DMS53 treated with DMSO at 0.1 percent for 48 hours (cell line): ENCODE measurements around the gene PPM1K.
A peak's percentile ranks its signal among the peaks of the same experiment; 100 is the strongest.

ENCODE experiments used
- DNase-seq: peaks from one replicate; lab custom pipeline; 2025; ENCODE audit not compliant: unreplicated experiment; lab: John Stamatoyannopoulos, UW

PPM1K gene

DNA sequence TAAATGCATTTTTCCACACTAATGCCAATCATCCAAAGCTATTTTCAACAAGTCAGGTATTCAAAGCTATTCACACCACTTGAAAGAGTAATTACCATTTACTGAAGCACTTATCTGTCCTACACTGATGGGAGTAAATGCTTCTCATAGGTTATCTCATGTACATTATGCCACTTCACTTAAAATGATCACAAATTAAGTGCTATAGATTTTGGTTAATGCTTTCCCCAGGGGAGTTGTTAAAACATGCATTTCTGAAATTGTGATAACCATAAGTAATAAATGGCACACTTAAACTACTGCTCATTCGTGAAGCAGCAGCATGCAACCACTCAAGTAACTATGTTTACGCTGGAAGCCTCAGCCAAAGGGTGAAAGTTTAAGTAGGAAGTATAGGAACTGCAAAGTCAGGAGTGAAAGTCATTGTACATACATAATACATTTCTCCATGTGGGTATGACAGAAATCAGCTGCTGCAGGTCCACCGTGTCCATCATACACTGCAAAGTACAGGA is 6.6 kb downstream of the PPM1K start:
- no peak for DNase-seq

- DNase-seq: no peak
Measured at GRCh38 chr4:88276952-88277710, 7.2 kb downstream of the PPM1K start.

DNA sequence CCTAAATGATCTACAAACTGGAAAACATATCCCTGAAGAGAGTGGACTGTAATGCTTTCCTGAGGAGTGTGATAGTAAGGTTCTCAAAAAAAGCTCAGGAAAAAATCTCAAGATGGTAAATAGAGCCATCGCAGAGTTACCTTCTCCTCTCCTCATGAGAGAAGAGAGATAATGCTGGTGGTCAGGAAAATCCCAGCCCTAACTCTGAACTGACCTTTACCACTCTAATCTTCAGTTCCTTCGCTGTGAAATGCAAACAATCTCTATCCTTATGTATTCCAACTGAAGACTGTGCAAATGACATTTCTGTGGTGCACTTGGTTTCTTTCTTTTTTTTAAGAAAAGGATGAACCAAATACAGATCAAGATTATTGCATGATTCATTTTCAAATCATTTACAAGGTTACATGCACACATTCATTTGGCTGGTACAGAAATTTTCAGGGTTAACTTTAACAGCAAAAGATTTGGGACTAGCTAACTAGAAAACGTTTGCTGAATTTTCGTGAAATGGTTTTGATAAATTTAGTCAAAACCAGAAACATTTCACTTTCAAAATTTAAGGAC is 8.3 kb downstream of the PPM1K start:
- no peak for DNase-seq

- no peak for DNase-seq
Measured at GRCh38 chr4:88275516-88275915, 8.8 kb downstream of the PPM1K start.

GRCh38 chr4:88268913-88269312 is 15.4 kb downstream of the PPM1K start:
- DNase-seq: no peak

GRCh38 chr4:88264336-88264735 is 20.0 kb downstream of the PPM1K start:
- no peak for DNase-seq

DNA sequence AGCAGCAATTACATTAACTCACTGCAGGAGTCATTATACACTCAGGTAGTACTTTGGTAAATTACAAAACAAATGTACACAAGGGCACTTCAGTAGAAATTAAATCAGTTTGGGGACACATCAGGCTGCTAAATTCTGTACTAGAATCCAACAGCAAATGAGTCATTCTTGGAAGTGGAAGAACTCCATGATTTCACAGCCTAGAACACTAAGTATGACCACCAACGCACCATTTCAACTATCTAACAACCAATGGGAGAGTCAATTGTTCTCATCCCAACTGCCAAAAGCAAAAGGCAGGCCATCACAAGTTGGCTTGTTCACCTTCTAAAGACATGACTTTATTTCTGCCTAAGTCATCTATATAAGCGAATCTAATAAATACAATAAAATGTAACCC is 26.6 kb downstream of the PPM1K start:
- no peak for DNase-seq

GRCh38 chr4:88255111-88255510 is 29.2 kb downstream of the PPM1K start:
- DNase-seq: no peak

DNA sequence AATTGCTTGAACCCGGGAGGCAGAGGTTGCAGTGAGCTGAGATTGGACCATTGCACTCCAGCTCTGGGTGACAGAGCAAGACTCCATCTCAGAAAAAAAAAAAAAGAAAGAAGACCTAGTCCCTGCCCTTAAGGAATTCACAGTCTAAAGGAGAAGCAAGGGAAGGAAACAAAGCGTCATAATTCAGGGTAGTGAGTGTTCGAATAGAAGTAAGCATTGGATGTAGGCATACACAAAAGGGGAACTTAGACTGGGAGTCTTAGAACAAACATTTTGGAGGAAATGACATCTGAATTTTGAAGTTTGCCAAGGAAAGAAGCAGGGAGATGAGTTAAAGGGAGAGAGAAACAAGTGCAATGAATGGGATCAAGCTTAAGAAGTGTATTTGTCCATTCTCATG is 32.4 kb downstream of the PPM1K start:
- DNase-seq: no peak

- no peak for DNase-seq
Measured at GRCh38 chr4:88247148-88247547, 37.2 kb downstream of the PPM1K start.

DNA sequence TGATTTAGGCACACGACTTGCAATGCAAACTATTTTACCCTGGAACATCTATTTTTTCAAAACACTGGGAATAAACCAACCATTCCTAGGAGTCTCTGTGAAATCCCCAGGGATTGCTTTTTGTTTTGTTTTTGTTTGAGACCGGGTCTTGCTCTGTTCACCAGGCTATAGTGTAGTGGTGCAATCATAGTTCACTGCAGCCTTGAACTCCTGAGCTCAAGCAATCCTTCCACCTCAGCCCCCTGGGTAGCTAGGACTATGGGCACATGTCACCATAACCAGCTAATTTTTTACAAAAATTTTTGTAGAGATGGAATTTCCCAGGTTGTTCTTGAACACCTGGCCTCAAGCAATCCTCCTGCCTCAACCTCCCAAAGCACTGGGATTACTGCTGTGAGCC is 37.8 kb downstream of the PPM1K start:
- DNase-seq: no peak

DNA sequence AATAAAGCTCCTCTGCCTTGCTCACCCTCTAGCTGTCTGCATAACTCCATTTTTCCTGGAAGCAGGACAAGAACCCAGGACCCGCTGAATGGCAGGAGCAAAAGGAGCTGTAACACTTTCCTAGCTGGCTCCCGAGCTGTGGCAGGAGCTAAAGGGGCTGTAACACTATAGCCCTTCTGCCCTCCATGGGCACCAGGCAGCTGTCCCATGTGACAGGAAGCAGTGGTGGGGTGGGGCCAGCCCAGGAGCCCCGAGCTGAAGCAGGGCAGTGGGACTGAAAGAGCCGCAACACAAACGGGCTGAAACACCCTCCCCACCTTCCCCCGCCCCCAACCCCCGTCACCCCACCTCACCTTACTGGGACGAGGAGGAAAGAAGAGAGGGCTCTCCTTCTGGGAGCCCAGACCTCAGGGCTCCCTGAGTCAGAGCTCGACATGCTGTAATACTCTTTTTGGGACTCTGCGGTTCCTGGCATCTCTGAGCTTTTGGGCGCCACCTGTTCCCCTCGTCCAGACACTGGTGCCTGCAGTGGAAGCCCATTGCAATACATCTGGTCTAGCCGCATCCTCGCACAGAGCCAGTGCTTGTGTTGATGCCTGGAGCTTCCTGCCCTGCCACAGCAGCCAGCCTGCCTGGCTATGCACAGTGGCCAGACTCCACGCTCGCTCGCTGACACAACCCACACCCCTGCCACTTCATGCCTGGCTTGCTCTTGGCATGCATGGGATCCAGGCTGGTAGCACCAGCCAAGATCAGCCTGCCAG is 39.4 kb downstream of the PPM1K start:
- DNase-seq: no peak

DNA sequence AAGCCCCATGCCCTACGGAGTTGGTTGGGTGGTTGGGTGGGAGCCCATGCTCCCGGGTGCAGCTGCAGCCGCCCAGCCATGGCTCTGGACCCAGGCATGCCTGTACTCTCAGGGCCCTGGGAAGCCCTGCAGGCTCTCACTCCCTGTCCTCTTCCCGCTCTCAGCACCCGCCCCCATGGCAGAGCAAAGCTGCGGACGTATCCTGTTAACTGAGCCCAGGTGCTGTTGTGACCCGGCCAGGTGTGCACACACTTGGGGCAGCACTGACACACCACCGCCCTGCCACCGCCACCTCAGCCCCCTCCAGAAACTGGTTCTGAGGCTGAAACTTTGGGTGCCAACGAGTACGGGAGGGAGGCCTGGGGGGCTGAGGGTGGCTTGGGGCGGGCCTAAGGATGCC is 40.3 kb downstream of the PPM1K start:
- no peak for DNase-seq

GRCh38 chr4:88242144-88242543 is 42.2 kb downstream of the PPM1K start:
- DNase-seq: peak; percentile 17

GRCh38 chr4:88240297-88240714 is 44.1 kb downstream of the PPM1K start:
- DNase-seq: no peak

DNA sequence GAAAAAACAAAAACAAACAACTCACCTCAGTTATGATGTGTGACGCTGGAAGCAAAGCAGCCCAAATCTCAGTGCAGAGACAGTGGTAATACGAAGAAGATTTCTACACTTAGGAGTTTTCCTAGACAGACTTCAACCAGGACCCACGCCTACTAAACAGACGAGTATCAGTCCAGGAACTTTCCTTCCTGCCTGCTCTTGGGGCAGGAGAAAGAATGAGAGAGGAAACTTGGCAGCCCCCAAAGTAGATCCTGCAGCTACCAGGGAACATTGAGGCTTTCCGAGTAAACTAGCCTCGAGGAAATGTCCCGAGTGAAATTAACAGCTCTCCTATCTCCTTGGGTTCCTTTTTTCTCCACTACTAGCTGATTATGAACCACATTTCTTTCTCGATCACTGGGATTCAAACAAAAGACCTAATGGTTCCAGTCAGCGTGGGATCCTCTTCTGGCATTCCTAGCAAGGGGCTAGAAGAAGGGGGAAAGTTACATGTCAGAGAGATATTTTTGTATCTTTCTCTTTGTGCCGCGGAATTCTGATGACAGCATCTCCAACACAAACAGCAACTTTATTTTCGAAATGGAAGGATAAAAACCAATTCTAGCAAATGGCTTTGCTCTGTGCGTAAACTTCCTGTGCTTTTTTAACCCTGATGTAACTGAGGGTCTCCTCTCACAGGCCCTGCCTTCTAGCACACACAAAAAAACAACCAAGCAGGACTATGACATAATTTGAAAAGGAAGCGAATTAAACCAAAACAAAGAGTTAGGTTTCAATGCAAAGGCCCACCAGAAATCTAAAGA is 53.2 kb downstream of the PPM1K start:
- no peak for DNase-seq

DNA sequence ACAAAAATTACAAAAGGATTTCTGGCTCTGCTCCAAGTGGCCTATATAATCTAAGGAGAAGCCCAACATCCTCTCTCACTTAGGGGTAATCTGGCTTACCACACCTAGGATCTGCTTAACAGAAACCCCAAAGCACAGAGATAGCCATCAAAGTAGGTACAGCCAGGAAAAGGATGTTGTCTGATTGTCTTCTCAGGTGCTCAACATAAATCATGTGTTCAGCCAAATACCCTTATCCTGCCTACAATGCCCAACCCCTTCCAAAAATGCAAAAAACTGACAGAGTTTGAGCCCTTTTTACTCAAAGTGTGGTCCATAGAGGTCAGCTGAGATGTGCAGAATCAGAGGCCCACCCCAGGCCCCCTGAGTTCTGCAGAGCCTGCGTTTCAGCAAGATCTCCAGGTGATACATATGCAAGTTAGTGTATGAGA is 53.9 kb downstream of the PPM1K start:
- no peak for DNase-seq

DNA sequence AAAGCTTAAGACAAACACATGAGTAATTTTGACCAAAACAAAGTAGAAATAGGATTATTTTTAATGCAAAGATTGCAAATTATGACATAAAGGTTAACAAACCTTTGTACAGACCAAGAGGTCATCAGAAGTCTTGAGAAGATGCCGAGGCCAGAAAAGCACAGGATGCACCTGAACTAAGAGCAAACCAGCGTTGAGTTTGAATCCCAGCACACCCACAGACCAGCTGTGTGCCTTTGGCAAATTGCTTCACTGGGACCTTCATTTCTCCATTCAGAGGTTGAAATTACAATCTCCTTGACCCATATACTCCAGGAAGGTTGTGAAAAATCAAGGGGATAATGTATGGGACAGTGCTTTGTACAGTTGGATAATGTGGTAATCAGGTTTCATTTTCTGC is 56.6 kb downstream of the PPM1K start:
- DNase-seq: no peak

DNA sequence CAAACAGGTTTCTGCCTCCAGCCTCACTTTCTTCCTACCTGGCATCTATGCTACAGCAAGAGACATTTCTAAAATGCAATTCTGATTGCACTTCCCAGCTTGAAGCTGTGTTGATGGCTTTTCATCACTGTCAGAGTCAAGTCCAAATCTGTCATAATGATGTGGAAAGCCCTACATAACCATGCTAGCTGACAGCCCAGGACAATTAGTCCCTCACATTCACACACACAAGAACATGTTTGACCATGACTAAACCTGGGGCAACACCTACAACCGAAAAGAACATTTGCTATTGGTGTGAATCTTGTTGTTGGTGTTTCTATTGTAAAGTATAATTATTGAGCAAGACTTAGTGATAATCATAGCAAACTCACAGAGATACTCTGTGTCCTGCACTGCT is 58.2 kb downstream of the PPM1K start:
- no peak for DNase-seq

GRCh38 chr4:88225232-88226105 is 58.9 kb downstream of the PPM1K start:
- DNase-seq: no peak
